HG03064 (cell line): ENCODE measurements around the gene ADAM12.

Source experiments
- ATAC-seq: cut with Tn5 transposase; IDR thresholded peaks from one replicate; pipeline ENCODE4 v1.9.1; 2021; ENCODE audit warnings: low read depth; ENCODE audit not compliant: unreplicated experiment

Gene ADAM12

GRCh38 chr10:126097558-126098225, 290.6 kb downstream of the ADAM12 start:
- ATAC-seq = no peak

GRCh38 chr10:126094537-126094936, 293.7 kb downstream of the ADAM12 start:
- ATAC-seq = no peak

GRCh38 chr10:126092366-126093215, 295.7 kb downstream of the ADAM12 start:
- no peak for ATAC-seq

- ATAC-seq = no peak
Observed at GRCh38 chr10:126090911-126091728, 297.2 kb downstream of the ADAM12 start.

- ATAC-seq = no peak
Observed at GRCh38 chr10:126090443-126090842, 297.8 kb downstream of the ADAM12 start.

- no peak for ATAC-seq
Observed at GRCh38 chr10:126087796-126088505, 300.3 kb downstream of the ADAM12 start.

- no peak for ATAC-seq
Observed at GRCh38 chr10:126087153-126087680, 301.1 kb downstream of the ADAM12 start.

GRCh38 chr10:126085806-126086205, 302.5 kb downstream of the ADAM12 start:
- ATAC-seq = no peak

- ATAC-seq = no peak
Observed at GRCh38 chr10:126084369-126084768, 303.9 kb downstream of the ADAM12 start.

- no peak for ATAC-seq
Observed at GRCh38 chr10:126083009-126083408, 305.3 kb downstream of the ADAM12 start.

- ATAC-seq = no peak
Observed at GRCh38 chr10:126081841-126082466, 306.3 kb downstream of the ADAM12 start.

GRCh38 chr10:126080879-126081411, 307.3 kb downstream of the ADAM12 start:
- ATAC-seq = no peak

- no peak for ATAC-seq
Observed at GRCh38 chr10:126080291-126080825, 307.9 kb downstream of the ADAM12 start.

- no peak for ATAC-seq
Observed at GRCh38 chr10:126075009-126075408, 313.3 kb downstream of the ADAM12 start.

- ATAC-seq = no peak
Observed at GRCh38 chr10:126074291-126074690, 314.0 kb downstream of the ADAM12 start.

GRCh38 chr10:126073606-126074005, 314.7 kb downstream of the ADAM12 start:
- ATAC-seq = no peak

- no peak for ATAC-seq
Observed at GRCh38 chr10:126072622-126073021, 315.7 kb downstream of the ADAM12 start.

- no peak for ATAC-seq
Observed at GRCh38 chr10:126070476-126071215, 317.6 kb downstream of the ADAM12 start.

- no peak for ATAC-seq
Observed at GRCh38 chr10:126068322-126068721, 320.0 kb downstream of the ADAM12 start.
